PC-3 (cell line): ENCODE results near the gene SYS1.

Source experiments
- EZH2 ChIP-seq: fragments of 300-600 bp; sonication (generic); IDR thresholded peaks from one replicate; pipeline ENCODE4 v1.6.1; 2017; ENCODE audit warnings: antibody characterized with exemption, mild to moderate bottlenecking, low read length; ENCODE audit not compliant: unreplicated experiment
- EZH2phosphoT487 ChIP-seq: fragments of 300-600 bp; sonication (generic); IDR thresholded peaks from 2 replicates; pipeline ENCODE4 v1.6.1; 2018; ENCODE audit warnings: mild to moderate bottlenecking, antibody characterized with exemption, low read length, borderline replicate concordance
- TF ChIP-seq, protein P1 (sequence below): fragments of 300-600 bp; sonication (generic); conservative IDR thresholded peaks from 2 replicates; pipeline ENCODE4 v1.5.1; 2017; ENCODE audit warnings: antibody characterized with exemption, low read depth, mild to moderate bottlenecking, low read length

DNA sequence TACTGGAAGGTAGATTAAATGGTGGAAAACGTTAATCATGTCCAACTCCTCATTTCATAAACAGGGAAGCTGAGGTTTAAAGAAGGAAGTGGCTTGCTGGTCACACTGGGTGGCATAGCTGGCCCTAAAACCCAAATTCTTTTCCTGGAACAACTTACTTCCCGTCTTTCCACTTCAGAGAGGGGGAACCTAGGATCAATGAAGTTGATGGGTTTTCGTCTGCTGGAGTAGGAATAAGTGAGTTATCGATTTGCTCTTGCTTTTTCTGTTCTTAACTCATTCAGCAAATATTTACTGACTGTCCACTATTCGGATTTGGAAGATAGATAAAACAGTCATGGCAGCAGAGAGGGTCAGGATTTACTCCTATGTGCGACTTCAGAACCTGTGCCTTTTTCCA, 1.2 kb upstream of the SYS1 start:
- TF ChIP-seq, protein P1, sequence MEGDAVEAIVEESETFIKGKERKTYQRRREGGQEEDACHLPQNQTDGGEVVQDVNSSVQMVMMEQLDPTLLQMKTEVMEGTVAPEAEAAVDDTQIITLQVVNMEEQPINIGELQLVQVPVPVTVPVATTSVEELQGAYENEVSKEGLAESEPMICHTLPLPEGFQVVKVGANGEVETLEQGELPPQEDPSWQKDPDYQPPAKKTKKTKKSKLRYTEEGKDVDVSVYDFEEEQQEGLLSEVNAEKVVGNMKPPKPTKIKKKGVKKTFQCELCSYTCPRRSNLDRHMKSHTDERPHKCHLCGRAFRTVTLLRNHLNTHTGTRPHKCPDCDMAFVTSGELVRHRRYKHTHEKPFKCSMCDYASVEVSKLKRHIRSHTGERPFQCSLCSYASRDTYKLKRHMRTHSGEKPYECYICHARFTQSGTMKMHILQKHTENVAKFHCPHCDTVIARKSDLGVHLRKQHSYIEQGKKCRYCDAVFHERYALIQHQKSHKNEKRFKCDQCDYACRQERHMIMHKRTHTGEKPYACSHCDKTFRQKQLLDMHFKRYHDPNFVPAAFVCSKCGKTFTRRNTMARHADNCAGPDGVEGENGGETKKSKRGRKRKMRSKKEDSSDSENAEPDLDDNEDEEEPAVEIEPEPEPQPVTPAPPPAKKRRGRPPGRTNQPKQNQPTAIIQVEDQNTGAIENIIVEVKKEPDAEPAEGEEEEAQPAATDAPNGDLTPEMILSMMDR = no peak
- TF ChIP-seq EZH2phosphoT487 (no peak), EZH2 (no peak)
